ENCODE results near the gene NKG7. TPM values are rescaled to one million over a fixed set of nuclear protein-coding genes. Genes with fewer than 3 reads are reported as not detected.

The NKG7 gene, protein sequence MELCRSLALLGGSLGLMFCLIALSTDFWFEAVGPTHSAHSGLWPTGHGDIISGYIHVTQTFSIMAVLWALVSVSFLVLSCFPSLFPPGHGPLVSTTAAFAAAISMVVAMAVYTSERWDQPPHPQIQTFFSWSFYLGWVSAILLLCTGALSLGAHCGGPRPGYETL
- total RNA-seq: not detected in 2 replicates

GRCh38 chr19:51372649-51373504 is at the start of gene NKG7:
Gene NKG7, minus strand, starts transcription at chr19:51372654. Its CDS starts 119 bp downstream, at chr19:51372535.

GRCh38 chr19:51417107-51417809 is 44.8 kb upstream of the NKG7 start, which contains the start of gene SIGLEC10:
Gene SIGLEC10, minus strand, starts transcription at chr19:51417642. Its CDS starts 61 bp downstream, at chr19:51417581.

DNA sequence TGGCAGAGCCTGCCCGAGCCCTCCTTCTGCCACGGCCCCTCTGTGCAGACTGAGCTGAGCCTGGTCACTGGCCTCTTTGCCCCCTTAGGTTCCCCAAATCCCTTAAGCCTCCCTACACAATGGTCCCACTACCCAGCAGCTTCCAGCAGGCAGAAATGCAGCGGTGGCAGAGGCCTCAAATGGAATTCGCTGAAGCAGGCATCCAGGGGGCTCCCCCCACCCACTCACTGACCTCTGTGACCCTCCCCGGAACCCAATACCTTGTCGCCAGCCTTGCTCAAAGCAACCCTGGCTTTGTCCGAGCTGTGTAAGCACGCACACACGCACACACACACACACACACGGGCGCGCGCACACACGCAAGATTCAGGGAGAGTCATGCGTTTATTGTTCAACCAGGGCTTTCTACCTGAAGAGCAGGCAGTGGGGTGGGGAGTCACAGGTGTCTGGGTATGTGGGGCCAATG is 15.5 kb upstream of the NKG7 start, which contains the start of gene LIM2:
LIM2 (minus strand) TSS at position 51 of the 466 bp plus-strand sequence. CDS start 531 bp downstream, outside the sequence.

GRCh38 chr19:51368366-51369282 is 3.8 kb downstream of the NKG7 start, which contains the start of gene CLDND2:
Gene CLDND2, minus strand, starts transcription at chr19:51369003. Its CDS starts 426 bp downstream, at chr19:51368577.

GRCh38 chr19:51365965-51366388 is 6.5 kb downstream of the NKG7 start, which contains the start of gene ETFB:
Gene ETFB, minus strand, starts transcription at chr19:51366388. Its CDS starts 62 bp downstream, at chr19:51366326.

DNA sequence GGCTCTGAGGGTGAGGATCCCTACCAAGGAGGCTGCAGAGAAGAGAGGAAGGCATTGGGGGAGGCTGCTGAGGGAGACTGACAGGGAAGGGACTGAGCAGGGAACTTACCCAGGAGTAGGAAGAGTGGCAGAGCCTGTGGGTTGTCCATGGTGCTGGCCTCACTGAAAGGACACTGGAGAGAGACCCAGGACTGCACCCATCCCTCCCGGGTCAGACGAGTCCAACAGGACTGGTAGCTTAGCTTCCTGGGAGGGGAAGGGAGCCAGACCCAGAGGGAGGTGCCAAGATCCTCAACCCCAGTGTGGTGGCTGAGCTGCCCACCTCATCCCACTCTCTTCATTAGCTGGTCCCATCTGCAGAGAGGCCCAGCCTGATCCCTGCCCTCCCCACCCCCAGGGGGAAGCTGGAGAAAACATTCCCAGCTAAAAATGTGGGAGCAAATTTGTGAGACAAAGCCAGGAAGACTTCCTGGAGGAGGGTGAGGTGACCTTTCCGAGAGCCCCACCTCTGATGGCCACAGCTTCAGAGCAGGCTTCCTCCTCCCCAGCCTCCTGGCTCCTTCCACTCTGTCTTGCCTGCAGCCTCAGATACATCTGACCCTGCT is 30.4 kb downstream of the NKG7 start, which contains the start of gene VSIG10L:
VSIG10L (minus strand) TSS at position 164 of the 605 bp plus-strand sequence; CDS start at position 149, 15 bp downstream.

Other genes starting within 250 kb of the NKG7 start
- 0.22 TPM in 1 of 2 replicates, not detected in the other for gene SIGLEC9, start 247.7 kb downstream of the NKG7 start, total RNA-seq
- not detected in 2 replicates for gene SIGLEC7, start 230.4 kb downstream of the NKG7 start, total RNA-seq
- not detected in 2 replicates for gene CD33, start 147.6 kb downstream of the NKG7 start, total RNA-seq
- not detected in 2 replicates for gene SIGLECL1, start 121.6 kb downstream of the NKG7 start, total RNA-seq
- gene IGLON5, start 61.0 kb downstream of the NKG7 start, total RNA-seq: not detected in 2 replicates
- gene VSIG10L, start 30.5 kb downstream of the NKG7 start, total RNA-seq: 0.88 and 1.4 TPM in 2 replicates
- gene ETFB, start 6.3 kb downstream of the NKG7 start, total RNA-seq: 51.1 and 111 TPM in 2 replicates
- gene CLDND2, start 3.7 kb downstream of the NKG7 start, total RNA-seq: not detected in 2 replicates
- gene LIM2, start 15.3 kb upstream of the NKG7 start, total RNA-seq: not detected in 2 replicates
- gene C19orf84, start 17.9 kb upstream of the NKG7 start, total RNA-seq: not detected in 2 replicates
- gene SIGLEC10, start 45.0 kb upstream of the NKG7 start, total RNA-seq: 0.14 TPM in 1 of 2 replicates, not detected in the other
- gene SIGLEC8, start 85.8 kb upstream of the NKG7 start, total RNA-seq: not detected in 2 replicates
- not detected in 2 replicates for gene CEACAM18, start 105.9 kb upstream of the NKG7 start, total RNA-seq
- gene SIGLEC12, start 129.1 kb upstream of the NKG7 start, total RNA-seq: not detected in 2 replicates
- gene SIGLEC6, start 159.0 kb upstream of the NKG7 start, total RNA-seq: not detected in 2 replicates
- 8.5 and 31.2 TPM in 2 replicates for gene ZNF175, start 198.6 kb upstream of the NKG7 start, total RNA-seq

Measured in placental pericyte (primary cell).